Esophagus squamous epithelium (tissue), 5 donors: Measurements from ENCODE around the gene OBI1. TPM values are rescaled to one million over a fixed set of nuclear protein-coding genes. Genes with fewer than 3 reads are reported as not detected.

ENCODE experiments used
- DNase-seq: peaks from one replicate; lab custom pipeline; 2025; lab: John Stamatoyannopoulos, UW
- H3K27ac ChIP-seq, 4 donors: fragments of 200-600 bp; sonication (generic); one replicate each; pipeline ENCODE4 v1.5.1; 2016 to 2019; ENCODE audit warnings: mild to moderate bottlenecking in 1 of 4
- H3K27me3 ChIP-seq, 4 donors: fragments of 200-600 bp; sonication (generic); 1 replicate in 3 of 4; 2 replicates in 1 of 4; pipeline versions ENCODE4 v1.5.1 to v1.6.0; 2017 to 2021; ENCODE audit warnings: antibody characterized with exemption in 1 of 4
- H3K36me3 ChIP-seq, 3 donors: fragments of 200-600 bp; sonication (generic); one replicate each; pipeline ENCODE4 v1.5.1; 2016 to 2019
- H3K4me1 ChIP-seq, 3 donors: fragments of 200-600 bp; sonication (generic); one replicate each; pipeline ENCODE4 v1.5.1; 2017 to 2019
- H3K4me3 ChIP-seq, 4 donors: fragments of 200-600 bp; sonication (generic); 1 replicate in 3 of 4; 2 replicates in 1 of 4; pipeline ENCODE4 v1.5.1; 2016 to 2019; ENCODE audit warnings: mild to moderate bottlenecking in 2 of 4, moderate library complexity in 1 of 4
- H3K9me3 ChIP-seq, 3 donors: fragments of 200-600 bp; sonication (generic); one replicate each; pipeline ENCODE4 v1.5.1; 2016 to 2019
- POLR2A ChIP-seq, 4 donors: fragments of 450-650 bp; IDR thresholded peaks; one replicate each; pipeline ENCODE4 v1.6.1; 2017; ENCODE audit warnings: antibody characterized with exemption in 4 of 4, mild to moderate bottlenecking in 4 of 4, moderate library complexity in 3 of 4
- WGBS, 2 donors: methylation state at CpG; one replicate each; pipeline ENCODE4 v1.1.5; 2018; 5-methylcytosine and 5-hydroxymethylcytosine counted together
- intact Hi-C: fragments of 100-400 bp; cut with DNase I; formaldehyde crosslinking; loops from one replicate; pipeline ENCODE4 v1.15.0; 2022
- total RNA-seq, 4 donors: library from RNA; depleted of rRNA; stranded (reverse); fragments of >200 nt; gene quantifications; one replicate each; pipeline ENCODE4 v1.1.0, GENCODE V29; 2016
- TF ChIP-seq, protein P1 (sequence below), 6 experiments: fragments of 450-650 bp in 4 of 6; fragments of 200-600 bp in 2 of 6; sonication (generic) in 2 of 6; IDR thresholded peaks; one replicate each; pipeline ENCODE4 v1.5.1; 2016 to 2019; ENCODE audit warnings: antibody characterized with exemption in 6 of 6, mild to moderate bottlenecking in 4 of 6, moderate library complexity in 4 of 6
- donor health status: DM: yes; HTN: yes; CAD: no.

The OBI1 gene
- total RNA-seq, 4 donors from 2014 or later: 3.4 to 9.3 (median 7.0) TPM

DNA sequence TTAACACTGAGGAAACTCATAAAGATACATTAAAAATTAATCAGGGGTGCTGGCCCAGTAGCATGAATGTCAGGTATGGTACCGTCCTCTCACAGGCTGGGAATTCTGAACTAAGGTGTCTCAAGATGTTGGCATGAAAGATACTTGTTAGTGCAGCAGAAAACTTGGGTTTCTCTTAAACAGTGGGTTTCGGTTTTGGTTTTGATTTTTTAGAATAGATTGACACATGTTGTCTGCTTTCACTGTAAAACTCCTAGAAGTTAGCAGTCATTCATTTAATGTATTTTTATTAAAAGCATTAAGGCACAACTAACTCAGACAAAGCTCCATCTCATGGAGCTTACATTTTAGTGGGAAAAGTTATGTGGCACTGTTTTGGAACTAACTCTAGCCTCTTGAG lies 3.5 kb upstream of the OBI1 start:
- H3K27ac ChIP-seq: no peak overlapping the region
- H3K27me3 ChIP-seq: no peaks in the 10 kb centered on the region
- H3K4me3 ChIP-seq: no peak overlapping the region
- H3K9me3 ChIP-seq: no peaks in the 10 kb centered on the region
- peaks cover 0 to 18% (median 4%) of the 10 kb centered on the region in 3 donors for H3K4me1 ChIP-seq
- DNase-seq: no peak
- 80 to 87% methylated on average over 2 of the region's 2 CpGs for WGBS, 2 donors
- H3K36me3 ChIP-seq: no peaks in the 10 kb centered on the region
- TF ChIP-seq, protein P1, sequence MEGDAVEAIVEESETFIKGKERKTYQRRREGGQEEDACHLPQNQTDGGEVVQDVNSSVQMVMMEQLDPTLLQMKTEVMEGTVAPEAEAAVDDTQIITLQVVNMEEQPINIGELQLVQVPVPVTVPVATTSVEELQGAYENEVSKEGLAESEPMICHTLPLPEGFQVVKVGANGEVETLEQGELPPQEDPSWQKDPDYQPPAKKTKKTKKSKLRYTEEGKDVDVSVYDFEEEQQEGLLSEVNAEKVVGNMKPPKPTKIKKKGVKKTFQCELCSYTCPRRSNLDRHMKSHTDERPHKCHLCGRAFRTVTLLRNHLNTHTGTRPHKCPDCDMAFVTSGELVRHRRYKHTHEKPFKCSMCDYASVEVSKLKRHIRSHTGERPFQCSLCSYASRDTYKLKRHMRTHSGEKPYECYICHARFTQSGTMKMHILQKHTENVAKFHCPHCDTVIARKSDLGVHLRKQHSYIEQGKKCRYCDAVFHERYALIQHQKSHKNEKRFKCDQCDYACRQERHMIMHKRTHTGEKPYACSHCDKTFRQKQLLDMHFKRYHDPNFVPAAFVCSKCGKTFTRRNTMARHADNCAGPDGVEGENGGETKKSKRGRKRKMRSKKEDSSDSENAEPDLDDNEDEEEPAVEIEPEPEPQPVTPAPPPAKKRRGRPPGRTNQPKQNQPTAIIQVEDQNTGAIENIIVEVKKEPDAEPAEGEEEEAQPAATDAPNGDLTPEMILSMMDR (IDR thresholded peaks at IDR 0.05): no peak
- TF ChIP-seq POLR2A (IDR thresholded peaks at IDR 0.05): no peak
- intact Hi-C loops: no loop called here

DNA sequence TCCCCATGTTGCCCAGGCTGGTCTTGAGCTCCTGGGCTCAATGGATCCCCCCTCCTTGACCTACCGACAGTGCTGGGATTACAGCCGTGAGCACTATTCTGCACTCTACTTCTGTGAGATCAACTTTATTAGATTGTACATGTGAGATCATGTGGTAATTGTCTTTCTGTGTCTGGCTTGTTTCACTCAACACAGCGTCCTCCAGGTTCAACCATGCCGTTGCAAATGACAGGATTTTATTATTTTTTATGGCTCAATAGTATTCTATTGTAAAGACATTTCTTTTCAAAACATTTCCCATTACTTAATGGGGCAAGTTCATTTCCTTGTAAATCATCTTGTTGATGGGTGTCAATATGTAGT lies 1.5 kb upstream of the OBI1 start:
- 65 to 92% methylated on average over 4 of the region's 4 CpGs for WGBS, 2 donors

DNA sequence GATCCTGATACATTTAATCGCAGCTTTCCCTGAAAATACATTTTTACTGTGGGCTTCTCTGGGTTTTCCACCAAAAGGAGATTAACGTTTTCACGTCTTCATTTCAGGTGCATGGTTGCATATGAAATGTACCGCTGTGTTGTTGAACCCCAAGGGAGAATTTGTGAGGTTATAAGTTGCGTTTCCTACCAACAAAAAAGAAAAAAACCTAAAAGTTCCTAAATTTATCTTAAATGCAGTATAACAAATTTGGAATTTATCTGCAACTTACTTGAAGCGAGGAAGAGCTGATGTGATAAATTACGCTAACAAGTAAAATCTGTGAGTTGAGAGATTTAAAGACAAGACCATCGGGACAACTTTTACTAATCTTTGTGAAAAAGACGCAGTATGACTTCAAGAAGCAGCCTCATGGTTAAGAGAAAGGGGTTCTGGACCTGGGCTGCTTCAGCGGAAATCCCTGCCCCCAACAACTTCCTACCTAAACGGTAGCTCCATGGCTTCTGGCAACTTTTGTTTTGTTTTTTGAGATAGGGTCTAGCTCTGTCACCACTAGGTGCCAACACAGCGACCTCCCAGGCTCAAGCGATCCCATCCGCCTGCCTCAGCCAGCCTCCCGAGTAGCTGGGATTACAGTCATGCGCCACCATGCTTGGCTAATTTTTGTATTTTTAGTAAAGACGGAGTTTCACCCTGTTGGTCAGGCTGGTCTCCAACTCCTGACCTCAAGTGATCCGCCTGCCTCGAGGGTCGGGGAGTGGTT lies 958 bp upstream of the OBI1 start:
- no peaks in the 10 kb centered on the region for H3K36me3 ChIP-seq
- H3K27me3 ChIP-seq: no peaks in the 10 kb centered on the region
- H3K9me3 ChIP-seq: no peaks in the 10 kb centered on the region
- intact Hi-C loops: no loop called here
- H3K27ac ChIP-seq: peak overlapping the region in 1 of 4 donors; percentile 78
- no peak for TF ChIP-seq POLR2A (IDR thresholded peaks at IDR 0.05)
- TF ChIP-seq, protein P1 (IDR thresholded peaks at IDR 0.05): no peak
- DNase-seq: no peak
- peak overlapping the region; percentile 73 to 97 (median 82) for H3K4me3 ChIP-seq
- peaks cover 0 to 26% (median 6%) of the 10 kb centered on the region in 3 donors for H3K4me1 ChIP-seq
- 21 to 31% methylated on average over 19 of the region's 20 CpGs for WGBS, 2 donors

More for the DNA sequence above, 1.5 kb upstream of the OBI1 start:
- Histone ChIP-seq H3K27ac (no peak overlapping the region), H3K36me3 (no peaks in the 10 kb centered on the region), H3K4me3 (peak overlapping the region in 3 of 4 donors; percentile 82 to 97 (median 83)), H3K9me3 (no peaks in the 10 kb centered on the region), H3K4me1 (peaks cover 0 to 26% (median 6%) of the 10 kb centered on the region in 3 donors), H3K27me3 (no peaks in the 10 kb centered on the region)
- TF ChIP-seq POLR2A (IDR thresholded peaks at IDR 0.05): no peak
- TF ChIP-seq, protein P1 (IDR thresholded peaks at IDR 0.05): no peak
- DNase-seq: no peak
- intact Hi-C loops: no loop called here

DNA sequence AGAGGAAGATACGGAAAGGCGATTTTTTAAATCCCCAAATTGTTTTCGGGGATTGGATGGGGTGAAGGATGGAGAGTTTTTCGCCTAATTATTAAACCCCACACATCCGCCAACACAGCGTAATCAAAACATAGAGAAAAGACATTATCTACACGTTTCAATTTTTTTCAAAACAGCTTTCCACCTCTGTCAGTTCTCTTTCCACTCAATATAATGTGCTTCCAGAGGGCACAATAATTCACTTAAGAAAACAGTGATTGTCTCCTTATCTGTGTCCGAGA lies 435 bp upstream of the OBI1 start:
- TF ChIP-seq, protein P1 (IDR thresholded peaks at IDR 0.05): no peak
- no peak for TF ChIP-seq POLR2A (IDR thresholded peaks at IDR 0.05)
- Histone ChIP-seq H3K27ac (peak overlapping the region in 2 of 4 donors; percentile 78 to 82), H3K4me1 (peaks cover 0 to 26% (median 6%) of the 10 kb centered on the region in 3 donors), H3K9me3 (no peaks in the 10 kb centered on the region), H3K27me3 (no peaks in the 10 kb centered on the region), H3K4me3 (peak overlapping the region; percentile 73 to 97 (median 82)), H3K36me3 (no peaks in the 10 kb centered on the region)
- no peak for DNase-seq
- WGBS, 2 donors: 1% methylated on average over 8 of the region's 8 CpGs
- intact Hi-C loops: no loop called here

DNA sequence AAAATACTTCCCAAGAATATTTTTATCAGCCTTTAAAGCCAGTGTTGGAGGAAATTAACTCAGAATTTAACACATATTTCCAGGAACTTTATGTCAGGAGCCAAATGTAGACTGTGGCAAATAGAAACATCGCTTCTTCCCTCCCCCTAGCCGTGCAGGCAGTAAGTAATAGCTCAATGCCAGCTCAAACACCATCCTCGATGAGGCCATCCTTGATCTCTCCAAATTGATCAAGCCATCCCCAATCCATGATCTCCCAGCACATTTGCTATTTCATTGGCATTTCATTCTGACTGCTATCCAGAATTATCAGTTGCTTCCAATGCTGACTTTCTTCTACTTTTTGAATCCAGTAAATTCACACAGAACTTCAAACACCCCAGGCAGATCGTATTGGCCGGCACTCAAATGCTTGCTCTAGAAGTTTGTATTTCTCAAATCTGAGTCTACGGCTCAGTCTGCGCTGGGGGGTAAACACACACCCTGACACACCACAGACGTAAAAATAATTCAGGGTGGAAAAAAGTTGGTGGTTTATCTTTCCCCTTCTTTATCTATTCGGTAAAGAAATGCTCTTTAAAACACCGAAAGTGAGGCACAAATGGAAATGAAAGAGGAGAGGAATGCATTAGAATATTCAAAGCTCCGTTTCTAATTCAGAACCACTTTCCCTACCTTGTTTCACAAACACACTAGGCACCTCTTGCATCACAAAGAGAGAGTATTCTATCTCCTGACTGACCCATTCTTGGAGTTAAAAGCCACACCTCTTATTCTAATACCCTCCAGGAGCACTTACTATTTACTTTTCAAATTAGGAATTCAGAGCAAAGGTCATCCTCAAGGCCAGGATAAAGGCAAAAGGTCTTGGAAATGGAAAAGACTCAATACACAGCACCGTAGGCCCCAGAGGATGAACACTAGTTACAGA lies 991 bp downstream of the OBI1 start:
- Histone ChIP-seq H3K27me3 (no peaks in the 10 kb centered on the region), H3K4me1 (peaks cover 0 to 26% (median 6%) of the 10 kb centered on the region in 3 donors), H3K4me3 (peak overlapping the region; percentile 73 to 97 (median 82)), H3K9me3 (no peaks in the 10 kb centered on the region), H3K27ac (peak overlapping the region; percentile 71 to 87 (median 80)), H3K36me3 (no peaks in the 10 kb centered on the region)
- 15% methylated on average over 12 of the region's 12 CpGs for WGBS, 2 donors
- no peak for TF ChIP-seq POLR2A (IDR thresholded peaks at IDR 0.05)
- TF ChIP-seq, protein P1 (IDR thresholded peaks at IDR 0.05): no peak
- no peak for DNase-seq
- intact Hi-C loops: no loop called here
